Medulla oblongata (tissue), 1 donor: ENCODE measurements around the gene NUDT13.

Experiments
- DNase-seq: peaks from one replicate; pipeline ENCODE4 v3.0.0-alpha.2; 2015; ENCODE audit errors: extremely low spot score

Gene NUDT13

GRCh38 chr10:73163096-73163495 lies 52.8 kb downstream of the NUDT13 start:
- DNase-seq = no peak

GRCh38 chr10:73166972-73167371 lies 56.7 kb downstream of the NUDT13 start:
- DNase-seq = no peak

- no peak for DNase-seq
Measured at GRCh38 chr10:73167458-73167782, 57.2 kb downstream of the NUDT13 start.

GRCh38 chr10:73167783-73168464 lies 57.7 kb downstream of the NUDT13 start, which contains the start of the genes ECD and FAM149B1:
TSS of gene ECD (minus strand) at chr10:73168008. CDS start at chr10:73163937, 4,071 bp downstream.
TSS of gene FAM149B1 (plus strand) at chr10:73168119. CDS start at chr10:73168340, 221 bp downstream.
- peak; percentile 98 for DNase-seq

GRCh38 chr10:73168465-73168803 lies 58.2 kb downstream of the NUDT13 start:
- no peak for DNase-seq

- no peak for DNase-seq
Measured at GRCh38 chr10:73169320-73169719, 59.1 kb downstream of the NUDT13 start.

- DNase-seq = no peak
Measured at GRCh38 chr10:73172867-73173266, 62.6 kb downstream of the NUDT13 start.

- DNase-seq = no peak
Measured at GRCh38 chr10:73174148-73174925, 64.1 kb downstream of the NUDT13 start.
